Right lobe of liver (tissue), 6 donors: ENCODE results near the gene KRT4. TPM values are rescaled to one million over a fixed set of nuclear protein-coding genes. Genes with fewer than 3 reads are reported as not detected.

Experiments used
- ATAC-seq, 4 donors: fragments of 200-7000 bp; cut with Tn5 transposase; one replicate each; pipeline ENCODE4 v1.9.1; 2020; ENCODE audit warnings: mild to moderate bottlenecking in 4 of 4, moderate library complexity in 4 of 4
- DNase-seq, 3 donors: peaks; one replicate each; pipeline ENCODE4 v3.0.0-alpha.2; 2020
- H3K27ac ChIP-seq, 3 donors: fragments of 200-600 bp; one replicate each; pipeline ENCODE4 v1.8.0; 2022
- H3K27me3 ChIP-seq, 2 donors: fragments of 200-600 bp; one replicate each; pipeline ENCODE4 v1.8.0; 2022
- H3K36me3 ChIP-seq, 4 donors: fragments of 200-600 bp; sonication (generic) in 1 of 4; one replicate each; pipeline versions ENCODE4 v1.5.1 to v1.8.0; 2017 to 2022; ENCODE audit warnings: control low read depth in 1 of 4
- H3K4me1 ChIP-seq, 4 donors: fragments of 200-600 bp; sonication (generic) in 1 of 4; one replicate each; pipeline versions ENCODE4 v1.5.1 to v1.8.0; 2017 to 2022; ENCODE audit warnings: control low read depth in 1 of 4
- H3K4me3 ChIP-seq, 3 donors: fragments of 200-600 bp; one replicate each; pipeline ENCODE4 v1.8.0; 2022
- H3K9me3 ChIP-seq, 4 donors: fragments of 200-600 bp; sonication (generic) in 1 of 4; one replicate each; pipeline versions ENCODE4 v1.5.1 to v1.8.0; 2017 to 2022; ENCODE audit warnings: control low read depth in 1 of 4
- CTCF ChIP-seq, 4 donors: fragments of 200-600 bp in 3 of 4; fragments of 450-650 bp in 1 of 4; IDR thresholded peaks; one replicate each; pipeline versions ENCODE4 v1.5.1 to v1.8.0; 2016 to 2022; ENCODE audit warnings: antibody characterized with exemption in 4 of 4, mild to moderate bottlenecking in 2 of 4
- POLR2A ChIP-seq: fragments of 450-650 bp; IDR thresholded peaks from one replicate; pipeline ENCODE4 v1.6.1; 2017; ENCODE audit warnings: antibody characterized with exemption, mild to moderate bottlenecking
- WGBS: methylation state at CpG from one replicate; pipeline ENCODE4 v1.1.6; 2018; ENCODE audit warnings: low coverage, low lambda C conversion rate; ENCODE audit not compliant: insufficient coverage; ENCODE audit errors: missing lambda C conversion rate; 5-methylcytosine and 5-hydroxymethylcytosine counted together
- intact Hi-C, 2 donors: fragments of 100-400 bp; cut with DNase I; formaldehyde crosslinking; loops; one replicate each; pipeline versions ENCODE4 v1.11.2 to v1.14.1; 2022
- total RNA-seq, 6 experiments: library from RNA; depleted of rRNA in 2 of 6; stranded (reverse); fragments of >200 nt in 2 of 6; fragmentation: NEBNext Ultra II Directional in 3 of 6; extraction: Animal tissue kit (Norgen Biotek cat#: 25700) in 3 of 6; gene quantifications; one replicate each; pipeline versions ENCODE4 v1.1.0 to v1.2.4, GENCODE V29; 2016 to 2023
- donor health status: DM: no; HTN: yes; CAD: no.
- donor health status: DM: no; HTN: no; CAD: no.
- donor health status: DM: no; HTN: no; CAD: no.
- donor health status: DM: no; HTN: yes; CAD: no.
- donor health status: DM: no; HTN: yes; CAD: no.

KRT4 gene
- total RNA-seq, 6 experiments from 2014 or later = not detected

- 19% methylated on average over 1 of the region's 2 CpGs for WGBS
- no peak overlapping the region for H3K4me3 ChIP-seq
- no peak for ATAC-seq
These were observed 3.9 kb upstream of the KRT4 start for GRCh38 chr12:52817699-52818238.

GRCh38 chr12:52817003-52817698, 3.2 kb upstream of the KRT4 start:
- intact Hi-C loops = no loop called here
- TF ChIP-seq CTCF (IDR thresholded peaks at IDR 0.05) = no peak
- no peak for TF ChIP-seq POLR2A
- no peak overlapping the region for H3K4me3 ChIP-seq
- no peak for ATAC-seq
- H3K27ac ChIP-seq = no peak overlapping the region
- no peaks in the 10 kb centered on the region for H3K4me1 ChIP-seq
- H3K36me3 ChIP-seq = no peaks in the 10 kb centered on the region
- H3K9me3 ChIP-seq = no peaks in the 10 kb centered on the region
- H3K27me3 ChIP-seq = no peaks in the 10 kb centered on the region
- WGBS = 72% methylated on average over 5 of the region's 8 CpGs
- no peak for DNase-seq

More at GRCh38 chr12:52817699-52818238, 3.9 kb upstream of the KRT4 start:
- H3K9me3 ChIP-seq = no peaks in the 10 kb centered on the region
- DNase-seq = no peak
- no peak overlapping the region for H3K27ac ChIP-seq
- H3K27me3 ChIP-seq = no peaks in the 10 kb centered on the region
- intact Hi-C loops = no loop called here
- H3K36me3 ChIP-seq = no peaks in the 10 kb centered on the region
- TF ChIP-seq CTCF (IDR thresholded peaks at IDR 0.05) (no peak), POLR2A (no peak)
- no peaks in the 10 kb centered on the region for H3K4me1 ChIP-seq

GRCh38 chr12:52815676-52816588, 2.0 kb upstream of the KRT4 start:
- H3K27me3 ChIP-seq = no peaks in the 10 kb centered on the region
- ATAC-seq (no peak), DNase-seq (no peak)
- no peak for TF ChIP-seq CTCF (IDR thresholded peaks at IDR 0.05)
- no peak for TF ChIP-seq POLR2A
- H3K4me1 ChIP-seq = no peaks in the 10 kb centered on the region
- H3K4me3 ChIP-seq = no peak overlapping the region
- 75% methylated on average over 1 of the region's 9 CpGs for WGBS
- no peaks in the 10 kb centered on the region for H3K9me3 ChIP-seq
- H3K27ac ChIP-seq = no peak overlapping the region
- no peaks in the 10 kb centered on the region for H3K36me3 ChIP-seq
- intact Hi-C loops = no loop called here

GRCh38 chr12:52815161-52815560, 1.2 kb upstream of the KRT4 start:
- intact Hi-C loops = no loop called here
- H3K27me3 ChIP-seq = no peaks in the 10 kb centered on the region
- no peak overlapping the region for H3K4me3 ChIP-seq
- H3K4me1 ChIP-seq = no peaks in the 10 kb centered on the region
- TF ChIP-seq CTCF (IDR thresholded peaks at IDR 0.05) (no peak), POLR2A (no peak)
- ATAC-seq (no peak), DNase-seq (no peak)
- H3K9me3 ChIP-seq = no peaks in the 10 kb centered on the region
- 83% methylated on average over 4 of the region's 4 CpGs for WGBS
- H3K36me3 ChIP-seq = no peaks in the 10 kb centered on the region
- H3K27ac ChIP-seq = no peak overlapping the region
